MM.1S (cell line): Measurements from ENCODE around the gene MT2A.

ENCODE experiments used
- CTCF ChIP-seq: fragments of 300-600 bp; sonication (generic); IDR thresholded peaks from 2 replicates; pipeline ENCODE4 v1.5.1; 2016; ENCODE audit warnings: antibody characterized with exemption, low read length, mixed read lengths
- EZH2 ChIP-seq: fragments of 300-600 bp; sonication (generic); optimal IDR thresholded peaks from 2 replicates; pipeline ENCODE3; 2017; ENCODE audit warnings: low read depth, mild to moderate bottlenecking, antibody characterized with exemption, low read length, mixed read lengths

GRCh38 chr16:56561126-56561525 is 47.3 kb upstream of the MT2A start:
- TF ChIP-seq CTCF (no peak), EZH2 (no peak)
